ENCODE measurements around the gene SLC20A1.

The SLC20A1 gene

DNA sequence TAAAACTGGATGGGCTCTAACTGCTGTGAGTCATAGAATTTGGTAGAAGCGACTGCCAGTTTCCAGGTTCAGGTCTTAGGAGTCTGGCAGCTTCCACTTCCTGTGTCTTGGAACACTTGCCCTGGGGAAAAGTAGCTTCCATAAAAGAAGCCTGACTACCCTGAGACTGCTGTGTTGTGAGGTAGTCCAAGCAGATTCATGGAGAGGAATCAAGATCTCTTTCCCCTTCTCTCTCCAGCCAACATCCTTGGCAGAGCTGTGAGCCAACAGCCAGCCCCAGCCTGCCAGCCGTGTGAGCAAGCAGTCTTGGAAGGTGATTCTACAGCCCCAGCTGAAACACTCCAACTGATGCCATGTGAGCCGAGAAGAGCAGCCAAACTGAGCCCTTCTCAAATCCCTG lies 33.7 kb downstream of the SLC20A1 start:
- Histone ChIP-seq H3K4me1 (ENCODE audit: control insufficient read depth, low read length) (no peaks in the 10 kb centered on the region), H3K9me2 (replicated peaks; ENCODE audit: control insufficient read depth, low read length) (no peaks in the 10 kb centered on the region), H4K20me1 (ENCODE audit: control insufficient read depth, insufficient read depth, low read depth, low read length) (no peaks in the 10 kb centered on the region), H3K27me3 (ENCODE audit: control insufficient read depth, low read length) (peaks cover 13% of the 10 kb centered on the region), H3K36me3 (ENCODE audit: control insufficient read depth, low read length) (no peaks in the 10 kb centered on the region), H3K79me2 (ENCODE audit: control insufficient read depth, low read length) (no peaks in the 10 kb centered on the region), H3K9me3 (ENCODE audit: control insufficient read depth, insufficient read depth, low read length) (no peaks in the 10 kb centered on the region), H3F3A (ENCODE audit: control insufficient read depth, insufficient read depth) (no peaks in the 10 kb centered on the region), H3K4me3 (ENCODE audit: low read length) (no peak overlapping the region), H3K27ac (ENCODE audit: low read depth, low read length) (no peak overlapping the region), H3K4me2 (ENCODE audit: low read length) (no peak overlapping the region)
- TF ChIP-seq EZH2phosphoT487 (IDR thresholded peaks at IDR 0.05; ENCODE audit: borderline replicate concordance, low read length), result no peak
- TF ChIP-seq, protein P1, sequence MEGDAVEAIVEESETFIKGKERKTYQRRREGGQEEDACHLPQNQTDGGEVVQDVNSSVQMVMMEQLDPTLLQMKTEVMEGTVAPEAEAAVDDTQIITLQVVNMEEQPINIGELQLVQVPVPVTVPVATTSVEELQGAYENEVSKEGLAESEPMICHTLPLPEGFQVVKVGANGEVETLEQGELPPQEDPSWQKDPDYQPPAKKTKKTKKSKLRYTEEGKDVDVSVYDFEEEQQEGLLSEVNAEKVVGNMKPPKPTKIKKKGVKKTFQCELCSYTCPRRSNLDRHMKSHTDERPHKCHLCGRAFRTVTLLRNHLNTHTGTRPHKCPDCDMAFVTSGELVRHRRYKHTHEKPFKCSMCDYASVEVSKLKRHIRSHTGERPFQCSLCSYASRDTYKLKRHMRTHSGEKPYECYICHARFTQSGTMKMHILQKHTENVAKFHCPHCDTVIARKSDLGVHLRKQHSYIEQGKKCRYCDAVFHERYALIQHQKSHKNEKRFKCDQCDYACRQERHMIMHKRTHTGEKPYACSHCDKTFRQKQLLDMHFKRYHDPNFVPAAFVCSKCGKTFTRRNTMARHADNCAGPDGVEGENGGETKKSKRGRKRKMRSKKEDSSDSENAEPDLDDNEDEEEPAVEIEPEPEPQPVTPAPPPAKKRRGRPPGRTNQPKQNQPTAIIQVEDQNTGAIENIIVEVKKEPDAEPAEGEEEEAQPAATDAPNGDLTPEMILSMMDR (IDR thresholded peaks at IDR 0.05; ENCODE audit: low read depth, low read length, poor library complexity, severe bottlenecking), result no peak

- H3K9me3 ChIP-seq (ENCODE audit: control insufficient read depth, insufficient read depth, low read length), result no peaks in the 10 kb centered on the region
- no peaks in the 10 kb centered on the region for H3K4me1 ChIP-seq (ENCODE audit: control insufficient read depth, low read length)
- TF ChIP-seq, protein P1 (IDR thresholded peaks at IDR 0.05; ENCODE audit: low read depth, low read length, poor library complexity, severe bottlenecking), result no peak
- no peak for TF ChIP-seq EZH2phosphoT487 (IDR thresholded peaks at IDR 0.05; ENCODE audit: borderline replicate concordance, low read length)
- no peaks in the 10 kb centered on the region for H3K36me3 ChIP-seq (ENCODE audit: control insufficient read depth, low read length)
- peaks cover 8% of the 10 kb centered on the region for H3K27me3 ChIP-seq (ENCODE audit: control insufficient read depth, low read length)
- no peak overlapping the region for H3K27ac ChIP-seq (ENCODE audit: low read depth, low read length)
- H3K9me2 ChIP-seq (replicated peaks; ENCODE audit: control insufficient read depth, low read length), result no peaks in the 10 kb centered on the region
- no peak overlapping the region for H3K4me2 ChIP-seq (ENCODE audit: low read length)
- no peaks in the 10 kb centered on the region for H3F3A ChIP-seq (ENCODE audit: control insufficient read depth, insufficient read depth)
- H3K79me2 ChIP-seq (ENCODE audit: control insufficient read depth, low read length), result no peaks in the 10 kb centered on the region
- H3K4me3 ChIP-seq (ENCODE audit: low read length), result no peak overlapping the region
- no peaks in the 10 kb centered on the region for H4K20me1 ChIP-seq (ENCODE audit: control insufficient read depth, insufficient read depth, low read depth, low read length)
Observed at GRCh38 chr2:112680666-112681101, 34.9 kb downstream of the SLC20A1 start.

DNA sequence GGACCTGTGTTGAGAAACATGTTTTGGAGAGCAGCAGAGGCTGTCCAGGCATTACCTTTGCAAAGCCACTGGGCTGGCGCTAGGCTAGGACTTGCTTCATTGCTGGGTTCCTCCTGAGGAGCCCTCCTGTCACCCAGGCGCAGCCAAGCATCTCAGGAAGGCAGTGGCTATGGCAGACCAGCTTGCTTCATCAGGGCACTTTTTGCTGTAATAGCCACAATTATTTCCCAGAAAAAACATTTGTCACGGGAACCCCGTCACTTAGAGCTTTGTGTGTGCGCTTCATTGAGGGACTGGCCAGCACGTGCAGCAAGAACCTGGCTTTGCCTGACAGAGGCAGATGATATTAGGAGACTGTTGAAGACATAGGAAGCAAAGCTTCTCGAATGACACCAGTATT lies 36.4 kb downstream of the SLC20A1 start:
- TF ChIP-seq, protein P1 (IDR thresholded peaks at IDR 0.05; ENCODE audit: low read depth, low read length, poor library complexity, severe bottlenecking), result no peak
- no peak for TF ChIP-seq EZH2phosphoT487 (IDR thresholded peaks at IDR 0.05; ENCODE audit: borderline replicate concordance, low read length)
- H3K36me3 ChIP-seq (ENCODE audit: control insufficient read depth, low read length), result no peaks in the 10 kb centered on the region
- H3F3A ChIP-seq (ENCODE audit: control insufficient read depth, insufficient read depth), result no peaks in the 10 kb centered on the region
- peaks cover 8% of the 10 kb centered on the region for H3K27me3 ChIP-seq (ENCODE audit: control insufficient read depth, low read length)
- no peak overlapping the region for H3K4me3 ChIP-seq (ENCODE audit: low read length)
- no peak overlapping the region for H3K27ac ChIP-seq (ENCODE audit: low read depth, low read length)
- H4K20me1 ChIP-seq (ENCODE audit: control insufficient read depth, insufficient read depth, low read depth, low read length), result no peaks in the 10 kb centered on the region
- peaks cover 6% of the 10 kb centered on the region for H3K4me1 ChIP-seq (ENCODE audit: control insufficient read depth, low read length)
- no peaks in the 10 kb centered on the region for H3K9me2 ChIP-seq (replicated peaks; ENCODE audit: control insufficient read depth, low read length)
- H3K9me3 ChIP-seq (ENCODE audit: control insufficient read depth, insufficient read depth, low read length), result no peaks in the 10 kb centered on the region
- H3K79me2 ChIP-seq (ENCODE audit: control insufficient read depth, low read length), result no peaks in the 10 kb centered on the region
- no peak overlapping the region for H3K4me2 ChIP-seq (ENCODE audit: low read length)
